Measurements from ENCODE around the gene ANXA6. TPM values are rescaled to one million over a fixed set of nuclear protein-coding genes. Genes with fewer than 3 reads are reported as not detected.

The ANXA6 gene
- total RNA-seq, 1 experiment from 2014 or later, result 95.9 TPM

DNA sequence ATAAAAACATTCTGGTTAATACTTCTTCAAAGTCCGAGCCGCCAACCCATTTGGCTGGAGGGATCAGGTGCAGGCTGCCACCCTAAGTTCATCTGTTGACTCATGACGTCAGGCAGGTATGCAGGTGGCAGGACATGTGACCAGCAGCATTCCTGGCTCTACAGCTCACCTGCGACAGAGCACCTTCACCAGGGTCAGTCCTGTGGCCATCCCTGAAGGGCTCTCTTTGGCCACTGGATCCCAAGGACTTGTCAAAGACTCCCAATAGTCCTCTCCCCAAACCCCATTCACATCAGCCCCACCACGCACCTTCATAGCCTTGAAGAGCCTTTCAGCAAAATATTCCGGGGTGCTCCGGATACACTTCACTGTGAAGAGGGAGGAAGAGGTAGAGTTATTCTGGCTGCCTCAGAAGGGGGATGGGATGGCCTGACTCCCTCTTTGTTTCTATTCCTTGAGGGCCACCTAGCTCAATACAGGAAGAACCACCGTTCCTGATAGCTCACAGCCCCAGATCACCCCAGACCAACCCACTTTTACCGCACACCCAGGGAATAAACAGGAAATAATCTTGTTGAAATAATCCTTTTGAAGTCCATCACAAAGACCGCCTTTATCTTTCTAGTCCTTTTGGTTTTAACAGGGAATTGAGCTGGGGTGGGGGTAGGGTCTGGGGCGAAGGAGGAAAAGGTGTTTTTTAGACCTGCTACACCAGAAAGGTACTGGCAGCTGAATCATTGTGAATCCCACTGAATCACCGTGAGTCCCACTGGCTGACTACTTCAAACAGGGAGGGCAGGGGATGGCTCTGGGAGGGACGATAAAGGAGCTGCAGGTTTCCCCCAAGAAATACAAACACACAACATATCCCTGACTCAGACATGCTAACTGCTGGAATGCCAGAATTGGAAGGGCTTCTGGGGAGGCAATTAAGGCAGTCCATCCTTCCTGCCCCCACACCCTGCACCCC, 26.4 kb downstream of the ANXA6 start:
- intact Hi-C loops (cut with micrococcal nuclease; ENCODE audit: unreplicated experiment), result no loop called here
- POLR2A ChIA-PET (ENCODE audit: low non-redundant PET), result no interaction called here
- DNase-seq (ENCODE audit: low spot score), result no peak
- no peak overlapping the region for H3K27ac ChIP-seq (ENCODE audit: low read depth, low read length, poor library complexity, severe bottlenecking)
- no peak overlapping the region for H3K4me3 ChIP-seq (ENCODE audit: low read depth, low read length, poor library complexity, severe bottlenecking)
- no TSS peak for BruUV-seq (replicated peaks)
- no peaks in the 10 kb centered on the region for H3K9me3 ChIP-seq (ENCODE audit: low read depth, low read length, poor library complexity, severe bottlenecking)
- H3K27me3 ChIP-seq (replicated peaks; ENCODE audit: insufficient read depth, low read depth, low read length, poor library complexity), result no peaks in the 10 kb centered on the region
- no peaks in the 10 kb centered on the region for H3K4me1 ChIP-seq (ENCODE audit: insufficient read depth, low read length, poor library complexity, severe bottlenecking)
- CTCF ChIA-PET, result no interaction called here
- peaks cover 79% of the 10 kb centered on the region for H3K36me3 ChIP-seq (ENCODE audit: insufficient read depth, low read length, poor library complexity, severe bottlenecking)
- TF ChIP-seq EZH2 (IDR thresholded peaks at IDR 0.05; ENCODE audit: borderline replicate concordance, low read depth, low read length, poor library complexity, severe bottlenecking), result no peak
- TF ChIP-seq, protein P1, sequence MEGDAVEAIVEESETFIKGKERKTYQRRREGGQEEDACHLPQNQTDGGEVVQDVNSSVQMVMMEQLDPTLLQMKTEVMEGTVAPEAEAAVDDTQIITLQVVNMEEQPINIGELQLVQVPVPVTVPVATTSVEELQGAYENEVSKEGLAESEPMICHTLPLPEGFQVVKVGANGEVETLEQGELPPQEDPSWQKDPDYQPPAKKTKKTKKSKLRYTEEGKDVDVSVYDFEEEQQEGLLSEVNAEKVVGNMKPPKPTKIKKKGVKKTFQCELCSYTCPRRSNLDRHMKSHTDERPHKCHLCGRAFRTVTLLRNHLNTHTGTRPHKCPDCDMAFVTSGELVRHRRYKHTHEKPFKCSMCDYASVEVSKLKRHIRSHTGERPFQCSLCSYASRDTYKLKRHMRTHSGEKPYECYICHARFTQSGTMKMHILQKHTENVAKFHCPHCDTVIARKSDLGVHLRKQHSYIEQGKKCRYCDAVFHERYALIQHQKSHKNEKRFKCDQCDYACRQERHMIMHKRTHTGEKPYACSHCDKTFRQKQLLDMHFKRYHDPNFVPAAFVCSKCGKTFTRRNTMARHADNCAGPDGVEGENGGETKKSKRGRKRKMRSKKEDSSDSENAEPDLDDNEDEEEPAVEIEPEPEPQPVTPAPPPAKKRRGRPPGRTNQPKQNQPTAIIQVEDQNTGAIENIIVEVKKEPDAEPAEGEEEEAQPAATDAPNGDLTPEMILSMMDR (conservative IDR thresholded peaks at IDR 0.05; ENCODE audit: low read depth, low read length), result no peak

DNA sequence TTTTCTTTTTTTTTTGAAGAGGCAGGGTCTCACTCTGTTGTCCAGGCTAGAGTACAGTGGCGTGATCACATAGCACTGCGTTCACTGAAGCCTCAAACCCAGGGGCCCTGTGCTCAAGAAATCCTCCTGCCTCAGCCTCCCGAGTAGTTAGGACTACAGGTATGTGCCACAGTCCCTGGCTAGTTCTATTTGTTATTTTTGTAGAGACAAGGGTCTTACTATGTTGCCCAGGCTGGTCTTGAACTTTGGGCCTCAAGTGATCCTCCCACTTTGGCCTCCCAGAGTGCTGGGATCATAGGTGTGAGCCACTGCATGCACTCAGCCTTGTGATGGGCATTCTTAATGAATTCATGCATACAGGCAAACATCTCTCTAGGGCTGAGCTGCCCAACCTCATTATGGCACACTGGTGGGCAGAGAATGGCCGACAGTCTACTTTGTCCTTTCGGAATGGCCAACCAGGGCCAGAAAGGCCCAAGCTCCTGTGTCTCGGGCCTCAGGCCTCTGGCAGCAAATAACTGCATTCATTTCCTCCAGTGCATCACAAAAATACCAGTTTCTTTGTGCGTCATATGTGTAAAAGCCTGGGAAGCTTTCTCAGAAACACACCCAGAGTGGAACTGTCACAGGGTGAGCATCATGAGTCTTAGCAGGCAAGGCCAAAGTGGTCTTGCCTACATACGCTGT, 27.2 kb downstream of the ANXA6 start:
- DNase-seq (ENCODE audit: low spot score), result no peak
- Histone ChIP-seq H3K9me3 (ENCODE audit: low read depth, low read length, poor library complexity, severe bottlenecking) (no peaks in the 10 kb centered on the region), H3K27ac (ENCODE audit: low read depth, low read length, poor library complexity, severe bottlenecking) (no peak overlapping the region), H3K4me1 (ENCODE audit: insufficient read depth, low read length, poor library complexity, severe bottlenecking) (no peaks in the 10 kb centered on the region), H3K4me3 (ENCODE audit: low read depth, low read length, poor library complexity, severe bottlenecking) (no peak overlapping the region), H3K36me3 (ENCODE audit: insufficient read depth, low read length, poor library complexity, severe bottlenecking) (peaks cover 79% of the 10 kb centered on the region), H3K27me3 (replicated peaks; ENCODE audit: insufficient read depth, low read depth, low read length, poor library complexity) (no peaks in the 10 kb centered on the region)
- intact Hi-C loops (cut with micrococcal nuclease; ENCODE audit: unreplicated experiment), result no loop called here
- no TSS peak for BruUV-seq (replicated peaks)
- POLR2A ChIA-PET (ENCODE audit: low non-redundant PET), result no interaction called here
- TF ChIP-seq EZH2 (IDR thresholded peaks at IDR 0.05; ENCODE audit: borderline replicate concordance, low read depth, low read length, poor library complexity, severe bottlenecking), result no peak
- TF ChIP-seq, protein P1 (conservative IDR thresholded peaks at IDR 0.05; ENCODE audit: low read depth, low read length), result no peak
- CTCF ChIA-PET, result no interaction called here

DNA sequence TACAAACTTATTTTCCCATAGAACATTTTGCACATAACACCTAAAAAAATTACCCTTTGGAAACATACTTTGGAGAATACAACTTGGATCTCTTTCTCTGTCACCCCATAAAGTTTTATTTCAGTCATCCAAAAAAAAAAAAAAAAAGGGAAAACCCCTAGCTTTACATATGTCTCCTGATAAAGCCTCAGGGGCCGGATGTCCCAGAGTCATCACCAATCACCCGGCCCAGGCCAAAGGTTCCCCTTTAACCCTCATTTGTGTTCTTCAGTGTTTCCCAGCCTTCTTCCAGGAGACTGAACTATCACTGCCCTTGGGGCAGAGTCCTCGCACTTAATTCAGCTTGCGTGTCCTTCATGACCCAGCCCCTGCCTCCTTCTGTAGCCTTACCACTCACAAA, 28.8 kb downstream of the ANXA6 start:
- no TSS peak for BruUV-seq (replicated peaks)
- H3K27me3 ChIP-seq (replicated peaks; ENCODE audit: insufficient read depth, low read depth, low read length, poor library complexity), result no peaks in the 10 kb centered on the region
- no peak overlapping the region for H3K27ac ChIP-seq (ENCODE audit: low read depth, low read length, poor library complexity, severe bottlenecking)
- DNase-seq (ENCODE audit: low spot score), result no peak
- ChIA-PET CTCF (no interaction called here), POLR2A (ENCODE audit: low non-redundant PET) (no interaction called here)
- no peak overlapping the region for H3K4me3 ChIP-seq (ENCODE audit: low read depth, low read length, poor library complexity, severe bottlenecking)
- peaks cover 11% of the 10 kb centered on the region for H3K4me1 ChIP-seq (ENCODE audit: insufficient read depth, low read length, poor library complexity, severe bottlenecking)
- intact Hi-C loops (cut with micrococcal nuclease; ENCODE audit: unreplicated experiment), result no loop called here
- no peaks in the 10 kb centered on the region for H3K9me3 ChIP-seq (ENCODE audit: low read depth, low read length, poor library complexity, severe bottlenecking)
- peaks cover 65% of the 10 kb centered on the region for H3K36me3 ChIP-seq (ENCODE audit: insufficient read depth, low read length, poor library complexity, severe bottlenecking)
- TF ChIP-seq, protein P1 (conservative IDR thresholded peaks at IDR 0.05; ENCODE audit: low read depth, low read length), result no peak
- no peak for TF ChIP-seq EZH2 (IDR thresholded peaks at IDR 0.05; ENCODE audit: borderline replicate concordance, low read depth, low read length, poor library complexity, severe bottlenecking)

Measured in A673 (cell line).